GM12874 (cell line): ENCODE measurements around the gene NELL2.

Experiments used
- CTCF ChIP-seq: IDR thresholded peaks from 2 replicates; pipeline ENCODE4 v1.5.1; 2011; ENCODE audit warnings: low read depth, mild to moderate bottlenecking, control low read depth, low read length, moderate library complexity; ENCODE audit not compliant: insufficient read depth

The NELL2 gene

GRCh38 chr12:44673811-44674210 lies 202.3 kb downstream of the NELL2 start:
- no peak for TF ChIP-seq CTCF

GRCh38 chr12:44672042-44672441 lies 204.1 kb downstream of the NELL2 start:
- TF ChIP-seq CTCF = no peak

- no peak for TF ChIP-seq CTCF
Observed at GRCh38 chr12:44668443-44668842, 207.7 kb downstream of the NELL2 start.

GRCh38 chr12:44667461-44667860 lies 208.7 kb downstream of the NELL2 start:
- TF ChIP-seq CTCF = no peak

- TF ChIP-seq CTCF = no peak
Observed at GRCh38 chr12:44663291-44663690, 212.8 kb downstream of the NELL2 start.

- no peak for TF ChIP-seq CTCF
Observed at GRCh38 chr12:44655846-44656245, 220.3 kb downstream of the NELL2 start.

- TF ChIP-seq CTCF = no peak
Observed at GRCh38 chr12:44654646-44655639, 221.2 kb downstream of the NELL2 start.
